GM23338 (cell line): ENCODE data around the gene TCTN3. TPM values are rescaled to one million over a fixed set of nuclear protein-coding genes. Genes with fewer than 3 reads are reported as not detected.

Experiments
- ATAC-seq: fragments of 200-7000 bp; cut with Tn5 transposase; 3 replicates; pipeline ENCODE4 v1.9.1; 2020
- DNase-seq: peaks from one replicate; pipeline ENCODE4 v3.0.0-alpha.2; 2015; ENCODE audit warnings: low spot score
- H2AFZ ChIP-seq: fragments of 200-600 bp; sonication (generic); 2 replicates; pipeline ENCODE4 v1.8.0; 2016; ENCODE audit warnings: antibody characterized with exemption, mild to moderate bottlenecking, moderate library complexity
- H3F3A ChIP-seq: fragments of 200-600 bp; sonication (generic); replicated peaks from 2 replicates; pipeline ENCODE4 v1.8.0; 2017; ENCODE audit warnings: antibody characterized with exemption, mixed run types, low read depth
- H3K27ac ChIP-seq: fragments of 200-600 bp; sonication (generic); 2 replicates; pipeline ENCODE4 v1.6.1; 2016; ENCODE audit warnings: low read depth
- H3K27me3 ChIP-seq: fragments of 200-600 bp; sonication (generic); 2 replicates; pipeline ENCODE4 v1.8.0; 2016; ENCODE audit warnings: mild to moderate bottlenecking, mixed run types, moderate library complexity; ENCODE audit not compliant: insufficient read depth
- H3K36me3 ChIP-seq: fragments of 200-600 bp; sonication (generic); 2 replicates; pipeline ENCODE4 v1.8.0; 2016; ENCODE audit warnings: mild to moderate bottlenecking; ENCODE audit not compliant: insufficient read depth
- H3K4me1 ChIP-seq: fragments of 200-600 bp; sonication (generic); 2 replicates; pipeline ENCODE4 v1.8.0; 2016; ENCODE audit warnings: mild to moderate bottlenecking, moderate library complexity; ENCODE audit not compliant: insufficient read depth
- H3K4me2 ChIP-seq: fragments of 200-600 bp; sonication (generic); 2 replicates; pipeline ENCODE4 v1.7.1; 2017; ENCODE audit warnings: mixed run types
- H3K4me3 ChIP-seq: fragments of 200-600 bp; sonication (generic); 2 replicates; pipeline ENCODE4 v1.6.1; 2016; ENCODE audit warnings: mixed run types
- H3K79me2 ChIP-seq: fragments of 200-600 bp; sonication (generic); replicated peaks from 2 replicates; pipeline ENCODE4 v1.8.0; 2017; ENCODE audit warnings: mild to moderate bottlenecking; ENCODE audit not compliant: insufficient read depth
- H3K9me2 ChIP-seq: fragments of 200-600 bp; sonication (generic); 2 replicates; pipeline ENCODE4 v1.8.0; 2017; ENCODE audit not compliant: insufficient read depth
- H4K20me1 ChIP-seq: fragments of 200-600 bp; sonication (generic); replicated peaks from 2 replicates; pipeline ENCODE4 v1.8.0; 2017; ENCODE audit warnings: mild to moderate bottlenecking; ENCODE audit not compliant: insufficient read depth
- H3K27ac Mint-ChIP-seq: 2 replicates; pipeline ENCODE4 v1.8.0; 2020; ENCODE audit warnings: inconsistent platforms, mild to moderate bottlenecking, moderate library complexity, mixed read lengths
- H3K27me3 Mint-ChIP-seq: 3 replicates; pipeline ENCODE4 v1.8.0; 2022; ENCODE audit warnings: low read depth, mild to moderate bottlenecking, moderate library complexity, mixed read lengths, inconsistent platforms; ENCODE audit not compliant: insufficient read depth, poor library complexity
- H3K36me3 Mint-ChIP-seq: 3 replicates; pipeline ENCODE4 v1.8.0; 2021; ENCODE audit warnings: low read depth, mild to moderate bottlenecking, inconsistent platforms, moderate library complexity, mixed read lengths
- H3K4me1 Mint-ChIP-seq: 3 replicates; pipeline ENCODE4 v1.8.0; 2020; ENCODE audit warnings: mild to moderate bottlenecking, inconsistent platforms, mixed read lengths
- H3K4me3 Mint-ChIP-seq: 3 replicates; pipeline ENCODE4 v1.8.0; 2021; ENCODE audit warnings: moderate library complexity, mild to moderate bottlenecking, inconsistent platforms, mixed read lengths
- H3K9me3 Mint-ChIP-seq: 3 replicates; pipeline ENCODE4 v1.8.0; 2020; ENCODE audit warnings: moderate library complexity, mild to moderate bottlenecking, inconsistent platforms, mixed read lengths
- CREB1 ChIP-seq: fragments of 250-450 bp; sonication (Bioruptor Pico); IDR thresholded peaks from 2 replicates; pipeline ENCODE4 v1.5.0; 2020; ENCODE audit warnings: low read depth, mild to moderate bottlenecking, moderate library complexity
- EZH2 ChIP-seq: fragments of 200-600 bp; sonication (generic); IDR thresholded peaks from one replicate; pipeline ENCODE4 v1.8.0; 2017; ENCODE audit warnings: antibody characterized with exemption, mild to moderate bottlenecking, low read depth; ENCODE audit not compliant: unreplicated experiment
- EZH2phosphoT487 ChIP-seq: fragments of 200-600 bp; sonication (generic); IDR thresholded peaks from one replicate; pipeline ENCODE4 v1.8.1; 2018; ENCODE audit warnings: antibody characterized with exemption; ENCODE audit not compliant: unreplicated experiment
- JUNB ChIP-seq: IDR thresholded peaks from one replicate; pipeline ENCODE4 v1.6.1; 2016; ENCODE audit warnings: antibody characterized with exemption; ENCODE audit not compliant: unreplicated experiment
- REST ChIP-seq: IDR thresholded peaks from one replicate; pipeline ENCODE4 v1.6.1; 2018; ENCODE audit warnings: antibody characterized with exemption; ENCODE audit not compliant: unreplicated experiment
- ZNF462 ChIP-seq: fragments of 250-450 bp; sonication (Bioruptor Pico); IDR thresholded peaks from 2 replicates; pipeline ENCODE4 v1.5.0; 2020; ENCODE audit warnings: mild to moderate bottlenecking, moderate library complexity
- polyA plus RNA-seq: library from polyadenylated mRNA; unstranded; fragments of >200 nt; fragmentation: Nextera tagmentation; extraction: Ambion mirVana; gene quantifications from 2 replicates; pipeline ENCODE4 v1.2.1, GENCODE V29; 2016
- total RNA-seq: library from RNA; depleted of rRNA; stranded (reverse); fragments of >200 nt; shearing (Covaris generic); gene quantifications from 2 replicates; pipeline ENCODE4 v1.2.3, GENCODE V29; 2014

Gene TCTN3
- total and polyA plus RNA-seq, 2 experiments from 2014 or later = 29.7 to 32.4 TPM

DNA sequence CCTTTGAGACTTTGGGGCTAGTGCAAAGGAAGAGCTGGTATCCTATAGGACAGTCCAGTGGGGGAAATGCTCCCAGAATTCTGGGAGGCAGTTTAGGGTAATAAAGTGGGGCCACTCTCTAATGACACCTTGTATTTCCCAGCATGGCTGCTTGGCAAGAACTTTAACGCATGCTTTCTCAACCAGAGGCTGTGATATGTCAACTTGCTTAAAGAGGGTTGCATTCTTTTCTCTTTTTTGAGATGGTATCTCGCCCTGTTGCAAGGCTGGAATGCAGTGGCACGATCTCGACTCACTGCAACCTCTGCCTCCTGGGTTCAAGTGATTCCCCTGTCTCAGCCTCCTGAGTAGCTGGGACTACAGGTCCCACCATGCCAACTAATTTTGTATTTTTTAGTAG, 75.6 kb downstream of the TCTN3 start:
- Mint-ChIP-seq H3K4me3 (no peak overlapping the region), H3K27ac (no peak overlapping the region), H3K36me3 (peaks cover 86% of the 10 kb centered on the region), H3K9me3 (no peaks in the 10 kb centered on the region; the same call in 2 of the 3 replicates), H3K27me3 (peaks cover 2% of the 10 kb centered on the region), H3K4me1 (no peaks in the 10 kb centered on the region)
- ATAC-seq (no peak), DNase-seq (no peak)
- Histone ChIP-seq H3K27me3 (no peaks in the 10 kb centered on the region), H3K4me3 (no peak overlapping the region), H3K79me2 (no peaks in the 10 kb centered on the region), H3K27ac (no peak overlapping the region), H3F3A (no peaks in the 10 kb centered on the region), H2AFZ (no peak overlapping the region), H3K4me2 (no peak overlapping the region), H3K4me1 (no peaks in the 10 kb centered on the region), H4K20me1 (peaks cover 3% of the 10 kb centered on the region; the same call in 1 of the 2 replicates), H3K9me2 (no peaks in the 10 kb centered on the region), H3K36me3 (peaks cover 51% of the 10 kb centered on the region)
- TF ChIP-seq ZNF462 (CRISPR knock-in tag) (no peak), EZH2phosphoT487 (no peak), CREB1 (CRISPR knock-in tag) (no peak), JUNB (no peak), EZH2 (no peak), REST (no peak)
